Natural killer cell (primary cell): ENCODE results near the gene SPRED3. TPM values are rescaled to one million over a fixed set of nuclear protein-coding genes. Genes with fewer than 3 reads are reported as not detected.

Source experiments
- ATAC-seq, 3 donors: fragments of 150-1000 bp in 2 of 3; fragments of 200-7000 bp in 1 of 3; cut with Tn5 transposase; 1 replicate in 1 of 3; 2 replicates in 2 of 3; pipeline ENCODE4 v1.10.0; 2021; ENCODE audit warnings: mild to moderate bottlenecking in 2 of 3, moderate library complexity in 2 of 3
- DNase-seq, 2 donors: peaks; one replicate each; pipeline versions ENCODE4 v3.0.0 to v3.0.0-alpha.2; 2013 to 2021; ENCODE audit warnings: mixed read lengths in 1 of 2
- H3K27ac ChIP-seq: one replicate; pipeline ENCODE4 v1.5.1; 2013; ENCODE audit warnings: mild to moderate bottlenecking, low read length
- H3K27me3 ChIP-seq: one replicate; pipeline ENCODE4 v1.6.1; 2013; ENCODE audit warnings: low read length; ENCODE audit not compliant: control insufficient read depth, insufficient read depth
- H3K36me3 ChIP-seq: one replicate; pipeline ENCODE4 v1.6.1; 2013; ENCODE audit warnings: low read length; ENCODE audit not compliant: control insufficient read depth, insufficient read depth
- H3K4me1 ChIP-seq: one replicate; pipeline ENCODE4 v1.6.1; 2013; ENCODE audit warnings: low read length; ENCODE audit not compliant: control insufficient read depth, insufficient read depth
- H3K4me3 ChIP-seq: one replicate; pipeline ENCODE4 v1.5.1; 2013; ENCODE audit warnings: low read length
- H3K9me3 ChIP-seq: one replicate; pipeline ENCODE4 v1.6.1; 2013; ENCODE audit warnings: low read length; ENCODE audit not compliant: control insufficient read depth, insufficient read depth
- H3K27ac Mint-ChIP-seq, 2 donors: one replicate each; pipeline ENCODE4 v1.8.0; 2022; ENCODE audit warnings: mild to moderate bottlenecking in 2 of 2, mixed read lengths in 2 of 2, moderate library complexity in 1 of 2
- H3K27me3 Mint-ChIP-seq, 2 donors: one replicate each; pipeline ENCODE4 v1.8.0; 2022; ENCODE audit warnings: low read depth in 2 of 2, mixed read lengths in 2 of 2
- H3K36me3 Mint-ChIP-seq: one replicate; pipeline ENCODE4 v1.8.0; 2022; ENCODE audit warnings: mixed read lengths
- H3K4me1 Mint-ChIP-seq, 2 donors: one replicate each; pipeline ENCODE4 v1.8.0; 2022; ENCODE audit warnings: mixed read lengths in 2 of 2
- H3K4me3 Mint-ChIP-seq: one replicate; pipeline ENCODE4 v1.8.0; 2022; ENCODE audit warnings: mild to moderate bottlenecking, moderate library complexity, mixed read lengths
- H3K9me3 Mint-ChIP-seq, 2 donors: one replicate each; pipeline ENCODE4 v1.8.0; 2022; ENCODE audit warnings: mixed read lengths in 2 of 2
- WGBS: methylation state at CpG from one replicate; pipeline ENCODE4 v1.1.7; 2013; ENCODE audit warnings: missing lambda C conversion rate; ENCODE audit not compliant: insufficient coverage; 5-methylcytosine and 5-hydroxymethylcytosine counted together
- intact Hi-C: fragments of 100-400 bp; cut with micrococcal nuclease; formaldehyde crosslinking; loops from one replicate; pipeline ENCODE4 v1.14.2; 2022
- total RNA-seq, 4 donors: library from RNA; stranded (reverse); fragments of 120-200 nt in 1 of 4; gene quantifications; one replicate each; pipeline versions ENCODE4 v1.2.3 to v1.2.4, GENCODE V29; 2013 to 2022
- TF ChIP-seq, protein P1 (sequence below): fragments of 200-600 bp; IDR thresholded peaks from one replicate; pipeline ENCODE4 v1.8.0; 2022; ENCODE audit warnings: antibody characterized with exemption

The SPRED3 gene
- total RNA-seq, 3 donors from 2014 or later (not counting 1 experiment from before 2014, with no cell fraction given): 1.1 to 4.2 (median 1.3) TPM

DNA sequence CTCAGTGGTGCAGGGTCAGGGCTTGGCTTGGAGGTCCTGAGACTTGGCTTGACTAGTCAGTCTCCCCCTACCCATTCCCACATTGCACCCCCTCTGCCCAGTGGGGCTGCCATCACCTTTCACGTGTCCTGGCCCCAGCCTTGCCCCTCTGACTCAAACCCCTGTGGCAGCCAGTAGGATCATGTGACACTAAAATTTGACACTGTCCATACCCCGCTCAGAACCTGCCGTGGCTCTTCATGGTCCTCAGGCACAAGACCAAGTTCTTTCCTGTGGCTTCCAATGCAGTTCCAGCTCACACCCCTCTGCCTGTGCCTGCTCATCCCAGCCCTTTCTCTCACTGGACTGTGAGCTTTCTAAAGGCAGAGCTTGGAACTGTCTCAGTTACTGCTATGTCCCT lies 11.9 kb upstream of the SPRED3 start:
- 89% methylated on average over 3 of the region's 3 CpGs for WGBS
- H3K4me3 Mint-ChIP-seq: peak overlapping the region; percentile 58
- TF ChIP-seq, protein P1, sequence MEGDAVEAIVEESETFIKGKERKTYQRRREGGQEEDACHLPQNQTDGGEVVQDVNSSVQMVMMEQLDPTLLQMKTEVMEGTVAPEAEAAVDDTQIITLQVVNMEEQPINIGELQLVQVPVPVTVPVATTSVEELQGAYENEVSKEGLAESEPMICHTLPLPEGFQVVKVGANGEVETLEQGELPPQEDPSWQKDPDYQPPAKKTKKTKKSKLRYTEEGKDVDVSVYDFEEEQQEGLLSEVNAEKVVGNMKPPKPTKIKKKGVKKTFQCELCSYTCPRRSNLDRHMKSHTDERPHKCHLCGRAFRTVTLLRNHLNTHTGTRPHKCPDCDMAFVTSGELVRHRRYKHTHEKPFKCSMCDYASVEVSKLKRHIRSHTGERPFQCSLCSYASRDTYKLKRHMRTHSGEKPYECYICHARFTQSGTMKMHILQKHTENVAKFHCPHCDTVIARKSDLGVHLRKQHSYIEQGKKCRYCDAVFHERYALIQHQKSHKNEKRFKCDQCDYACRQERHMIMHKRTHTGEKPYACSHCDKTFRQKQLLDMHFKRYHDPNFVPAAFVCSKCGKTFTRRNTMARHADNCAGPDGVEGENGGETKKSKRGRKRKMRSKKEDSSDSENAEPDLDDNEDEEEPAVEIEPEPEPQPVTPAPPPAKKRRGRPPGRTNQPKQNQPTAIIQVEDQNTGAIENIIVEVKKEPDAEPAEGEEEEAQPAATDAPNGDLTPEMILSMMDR: no peak
- Histone ChIP-seq H3K4me3 (no peak overlapping the region), H3K4me1 (peaks cover 26% of the 10 kb centered on the region), H3K9me3 (no peaks in the 10 kb centered on the region), H3K27ac (no peak overlapping the region), H3K27me3 (no peaks in the 10 kb centered on the region), H3K36me3 (peaks cover 20% of the 10 kb centered on the region)
- H3K27ac Mint-ChIP-seq: peak overlapping the region; percentile 59 to 63
- H3K4me1 Mint-ChIP-seq: peaks cover 25 to 33% of the 10 kb centered on the region in 2 donors
- H3K27me3 Mint-ChIP-seq: no peaks in the 10 kb centered on the region
- no peaks in the 10 kb centered on the region for H3K36me3 Mint-ChIP-seq
- ATAC-seq: no peak
- no peak for DNase-seq
- intact Hi-C loops: no loop called here
- H3K9me3 Mint-ChIP-seq: no peaks in the 10 kb centered on the region

DNA sequence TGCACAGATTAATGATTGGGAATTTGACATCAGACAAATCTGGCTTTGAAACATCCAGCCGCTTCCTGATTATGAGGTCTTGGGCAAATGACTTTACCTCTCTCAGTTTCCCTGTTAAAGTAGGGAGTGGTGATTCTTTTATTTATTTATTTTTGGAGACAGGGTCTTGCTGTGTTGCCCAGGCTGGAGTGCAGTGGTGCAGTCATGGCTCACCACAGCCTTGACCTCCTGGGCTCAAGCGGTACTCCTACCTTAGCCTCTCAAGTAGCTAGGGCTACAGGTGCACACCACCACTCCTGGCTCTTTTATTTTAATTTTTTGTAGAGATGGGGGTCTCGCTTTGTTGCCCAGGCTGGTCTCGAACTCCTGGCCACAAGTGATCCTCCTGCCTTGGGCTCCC lies 11.4 kb upstream of the SPRED3 start:
- H3K27me3 Mint-ChIP-seq: no peaks in the 10 kb centered on the region
- no peaks in the 10 kb centered on the region for H3K36me3 Mint-ChIP-seq
- no peaks in the 10 kb centered on the region for H3K9me3 Mint-ChIP-seq
- Histone ChIP-seq H3K27ac (no peak overlapping the region), H3K9me3 (no peaks in the 10 kb centered on the region), H3K27me3 (no peaks in the 10 kb centered on the region), H3K36me3 (peaks cover 25% of the 10 kb centered on the region), H3K4me1 (peaks cover 26% of the 10 kb centered on the region), H3K4me3 (no peak overlapping the region)
- ATAC-seq (no peak), DNase-seq (no peak)
- intact Hi-C loops: no loop called here
- H3K4me3 Mint-ChIP-seq: peak overlapping the region; percentile 58
- WGBS: 98% methylated on average over 4 of the region's 4 CpGs
- peaks cover 25 to 33% of the 10 kb centered on the region in 2 donors for H3K4me1 Mint-ChIP-seq
- TF ChIP-seq, protein P1: no peak
- peak overlapping the region; percentile 59 to 63 for H3K27ac Mint-ChIP-seq

DNA sequence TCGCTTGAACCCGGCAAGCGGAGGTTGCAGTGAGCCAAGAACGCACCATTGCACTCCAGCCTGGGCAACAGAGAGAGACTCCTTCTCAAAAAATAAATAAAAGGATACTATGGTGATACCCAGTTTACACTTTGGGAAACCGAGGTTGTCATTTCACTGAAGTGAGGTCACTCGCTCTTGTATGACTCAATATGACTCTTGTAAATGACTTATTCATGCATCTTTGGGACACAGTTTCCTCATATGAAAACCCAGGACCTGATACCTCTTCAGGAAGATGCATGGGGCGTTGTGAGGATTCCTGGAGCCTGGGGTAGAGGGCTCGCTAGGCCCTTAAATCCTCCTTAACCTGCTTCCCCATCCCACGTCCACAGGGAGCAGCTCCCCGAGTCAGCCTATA lies 9.6 kb upstream of the SPRED3 start:
- 98% methylated on average over 10 of the region's 10 CpGs for WGBS
- intact Hi-C loops: no loop called here
- Histone ChIP-seq H3K4me1 (peaks cover 23% of the 10 kb centered on the region), H3K27me3 (no peaks in the 10 kb centered on the region), H3K4me3 (no peak overlapping the region), H3K9me3 (no peaks in the 10 kb centered on the region), H3K36me3 (peaks cover 41% of the 10 kb centered on the region), H3K27ac (no peak overlapping the region)
- no peaks in the 10 kb centered on the region for H3K27me3 Mint-ChIP-seq
- H3K4me1 Mint-ChIP-seq: peaks cover 25 to 33% of the 10 kb centered on the region in 2 donors
- no peak for ATAC-seq
- DNase-seq: no peak
- H3K27ac Mint-ChIP-seq: no peak overlapping the region
- no peaks in the 10 kb centered on the region for H3K9me3 Mint-ChIP-seq
- peaks cover 11% of the 10 kb centered on the region for H3K36me3 Mint-ChIP-seq
- TF ChIP-seq, protein P1: no peak
- no peak overlapping the region for H3K4me3 Mint-ChIP-seq

DNA sequence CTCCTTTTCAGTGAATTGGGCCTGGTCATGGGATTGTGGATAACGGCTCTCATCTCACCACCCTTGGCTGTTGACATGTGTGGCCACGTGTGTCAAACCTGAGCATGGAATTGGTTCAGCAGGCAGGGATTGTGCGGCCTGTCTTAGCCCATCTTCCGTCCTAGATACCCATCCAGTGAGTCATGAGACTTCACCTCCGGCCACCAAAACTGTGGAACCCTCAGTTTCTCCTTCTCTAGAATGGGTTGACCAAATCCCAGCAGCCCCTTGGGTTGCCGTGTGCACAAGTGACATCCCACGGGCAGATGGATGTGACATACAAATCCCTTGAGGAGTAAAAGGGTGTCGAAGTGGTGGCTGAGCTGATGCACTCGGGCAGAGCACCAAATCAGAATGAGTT lies 7.4 kb upstream of the SPRED3 start:
- Histone ChIP-seq H3K36me3 (peaks cover 47% of the 10 kb centered on the region), H3K27ac (no peak overlapping the region), H3K27me3 (peaks cover 1% of the 10 kb centered on the region), H3K4me3 (no peak overlapping the region), H3K9me3 (no peaks in the 10 kb centered on the region), H3K4me1 (peaks cover 12% of the 10 kb centered on the region)
- ATAC-seq: no peak
- TF ChIP-seq, protein P1: no peak
- H3K27ac Mint-ChIP-seq: no peak overlapping the region
- peaks cover 11% of the 10 kb centered on the region for H3K36me3 Mint-ChIP-seq
- peaks cover 8 to 11% of the 10 kb centered on the region in 2 donors for H3K4me1 Mint-ChIP-seq
- WGBS: 98% methylated on average over 9 of the region's 9 CpGs
- intact Hi-C loops: no loop called here
- no peak overlapping the region for H3K4me3 Mint-ChIP-seq
- DNase-seq: no peak
- peaks cover 0 to 3% of the 10 kb centered on the region in 2 donors for H3K27me3 Mint-ChIP-seq
- no peaks in the 10 kb centered on the region for H3K9me3 Mint-ChIP-seq
